Smooth muscle cell (in vitro differentiated cells): ENCODE measurements around the gene HCRT. TPM values are rescaled to one million over a fixed set of nuclear protein-coding genes. Genes with fewer than 3 reads are reported as not detected.

Experiments
- DNase-seq: peaks from one replicate; lab custom pipeline; 2025; ENCODE audit not compliant: unreplicated experiment; lab: John Stamatoyannopoulos, UW
- H2AFZ ChIP-seq: fragments of 200-600 bp; sonication (generic); 2 replicates; pipeline ENCODE4 v1.6.0; 2016; ENCODE audit warnings: antibody characterized with exemption, low read depth, mild to moderate bottlenecking
- H3F3A ChIP-seq: fragments of 200-600 bp; sonication (generic); 2 replicates; pipeline ENCODE4 v1.6.0; 2017; ENCODE audit warnings: antibody characterized with exemption, low read depth
- H3K27ac ChIP-seq: fragments of 200-600 bp; sonication (generic); 2 replicates; pipeline ENCODE4 v1.5.1; 2016; ENCODE audit warnings: low read depth, mild to moderate bottlenecking
- H3K27me3 ChIP-seq: fragments of 200-600 bp; sonication (generic); 2 replicates; pipeline ENCODE4 v1.6.1; 2016; ENCODE audit warnings: low read depth, mild to moderate bottlenecking
- H3K36me3 ChIP-seq: fragments of 200-600 bp; sonication (generic); 2 replicates; pipeline ENCODE4 v1.5.1; 2016; ENCODE audit warnings: low read depth
- H3K4me1 ChIP-seq: fragments of 200-600 bp; sonication (generic); 2 replicates; pipeline ENCODE4 v1.5.1; 2016; ENCODE audit warnings: low read depth
- H3K4me2 ChIP-seq: fragments of 200-600 bp; sonication (generic); 2 replicates; pipeline ENCODE4 v1.6.0; 2016; ENCODE audit warnings: mild to moderate bottlenecking
- H3K4me3 ChIP-seq: fragments of 200-600 bp; sonication (generic); 2 replicates; pipeline ENCODE4 v1.5.1; 2016; ENCODE audit warnings: mild to moderate bottlenecking
- H3K79me2 ChIP-seq: fragments of 200-600 bp; sonication (generic); 2 replicates; pipeline ENCODE4 v1.6.0; 2016; ENCODE audit warnings: low read depth, mild to moderate bottlenecking
- H3K9ac ChIP-seq: fragments of 200-600 bp; sonication (generic); 2 replicates; pipeline ENCODE4 v1.6.0; 2016; ENCODE audit warnings: low read depth
- H3K9me3 ChIP-seq: fragments of 200-600 bp; sonication (generic); replicated peaks from 2 replicates; pipeline ENCODE4 v1.5.1; 2016; ENCODE audit warnings: low read depth
- H4K20me1 ChIP-seq: fragments of 200-600 bp; sonication (generic); 2 replicates; pipeline ENCODE4 v1.6.0; 2016; ENCODE audit warnings: low read depth
- CTCF ChIP-seq: fragments of 200-600 bp; sonication (generic); IDR thresholded peaks from 2 replicates; pipeline ENCODE4 v1.5.1; 2017; ENCODE audit warnings: borderline replicate concordance, mild to moderate bottlenecking, antibody characterized with exemption; ENCODE audit not compliant: insufficient read depth, poor library complexity, severe bottlenecking
- WGBS: methylation state at CpG from one replicate; pipeline ENCODE4 v1.1.7; 2016; ENCODE audit warnings: low lambda C conversion rate; 5-methylcytosine and 5-hydroxymethylcytosine counted together
- polyA plus RNA-seq: library from polyadenylated mRNA; unstranded; fragments of >200 nt; fragmentation: Nextera tagmentation; extraction: Ambion mirVana; gene quantifications from 2 replicates; pipeline ENCODE4 v1.2.1, GENCODE V29; 2016
- total RNA-seq: library from RNA; depleted of rRNA; stranded (reverse); fragments of >200 nt; gene quantifications from 2 replicates; pipeline ENCODE4 v1.2.3, GENCODE V29; 2014

The HCRT gene
- total and polyA plus RNA-seq, 2 experiments from 2014 or later = not detected

GRCh38 chr17:42193216-42193968, 8.1 kb upstream of the HCRT start:
- no peak for DNase-seq
- Histone ChIP-seq H3K4me3 (no peak overlapping the region), H3K9ac (no peak overlapping the region)

GRCh38 chr17:42192189-42193126, 7.2 kb upstream of the HCRT start:
- Histone ChIP-seq H2AFZ (no peak overlapping the region), H3F3A (no peaks in the 10 kb centered on the region), H3K9me3 (no peaks in the 10 kb centered on the region), H3K9ac (no peak overlapping the region), H3K4me3 (no peak overlapping the region), H3K4me2 (no peak overlapping the region), H4K20me1 (no peaks in the 10 kb centered on the region), H3K4me1 (no peaks in the 10 kb centered on the region), H3K27ac (no peak overlapping the region), H3K27me3 (no peaks in the 10 kb centered on the region), H3K79me2 (no peaks in the 10 kb centered on the region), H3K36me3 (no peaks in the 10 kb centered on the region)
- WGBS = 93% methylated on average over 23 of the region's 23 CpGs
- DNase-seq = no peak
- no peak for TF ChIP-seq CTCF

More at GRCh38 chr17:42193216-42193968, 8.1 kb upstream of the HCRT start:
- H3F3A ChIP-seq = no peaks in the 10 kb centered on the region
- no peak overlapping the region for H3K27ac ChIP-seq
- H3K36me3 ChIP-seq = no peaks in the 10 kb centered on the region
- H3K27me3 ChIP-seq = no peaks in the 10 kb centered on the region
- 93% methylated on average over 12 of the region's 12 CpGs for WGBS
- no peaks in the 10 kb centered on the region for H4K20me1 ChIP-seq
- H3K9me3 ChIP-seq = no peaks in the 10 kb centered on the region
- H3K4me1 ChIP-seq = no peaks in the 10 kb centered on the region
- H3K79me2 ChIP-seq = no peaks in the 10 kb centered on the region
- H3K4me2 ChIP-seq = no peak overlapping the region
- no peak overlapping the region for H2AFZ ChIP-seq
- TF ChIP-seq CTCF = no peak

- H3K4me1 ChIP-seq = no peaks in the 10 kb centered on the region
- no peak overlapping the region for H3K9ac ChIP-seq
- 92% methylated on average over 5 of the region's 5 CpGs for WGBS
These were observed 6.0 kb upstream of the HCRT start for GRCh38 chr17:42191275-42191608.

More at GRCh38 chr17:42191275-42191608, 6.0 kb upstream of the HCRT start:
- H3K4me2 ChIP-seq = no peak overlapping the region
- no peaks in the 10 kb centered on the region for H3K9me3 ChIP-seq
- no peak for DNase-seq
- H3K4me3 ChIP-seq = no peak overlapping the region
- TF ChIP-seq CTCF = no peak
- H3K79me2 ChIP-seq = no peaks in the 10 kb centered on the region
- no peak overlapping the region for H3K27ac ChIP-seq
- H3F3A ChIP-seq = no peaks in the 10 kb centered on the region
- no peak overlapping the region for H2AFZ ChIP-seq
- no peaks in the 10 kb centered on the region for H3K27me3 ChIP-seq
- no peaks in the 10 kb centered on the region for H3K36me3 ChIP-seq
- no peaks in the 10 kb centered on the region for H4K20me1 ChIP-seq
